T47D (cell line): ENCODE data around the gene GIMAP8.
"Not testable (repeated sequence)": the region's sequence is repeated elsewhere in the genome, so short reads cannot be mapped to it uniquely, and the experiment has no call there.

ENCODE experiments used
- DNase-seq, 2 experiments: peaks; one replicate each; pipeline versions ENCODE4 v3.0.0 to v3.0.0-alpha.2; 2011 to 2012; ENCODE audit warnings: low read depth in 1 of 2, low spot score in 1 of 2
- JUND ChIP-seq: IDR thresholded peaks from 2 replicates; pipeline ENCODE4 v1.6.1; 2012; ENCODE audit warnings: low read depth
- in situ Hi-C: cut with HindIII; loops from 2 replicates; pipeline ENCODE4 v1.10.0; 2016; ENCODE audit warnings: low sequenced_read_pairs, low pct_unique_long_range_greater_than_20kb

Gene GIMAP8

GRCh38 chr7:150465414-150465813 is 15.0 kb downstream of the GIMAP8 start:
- DNase-seq, result no peak

DNA sequence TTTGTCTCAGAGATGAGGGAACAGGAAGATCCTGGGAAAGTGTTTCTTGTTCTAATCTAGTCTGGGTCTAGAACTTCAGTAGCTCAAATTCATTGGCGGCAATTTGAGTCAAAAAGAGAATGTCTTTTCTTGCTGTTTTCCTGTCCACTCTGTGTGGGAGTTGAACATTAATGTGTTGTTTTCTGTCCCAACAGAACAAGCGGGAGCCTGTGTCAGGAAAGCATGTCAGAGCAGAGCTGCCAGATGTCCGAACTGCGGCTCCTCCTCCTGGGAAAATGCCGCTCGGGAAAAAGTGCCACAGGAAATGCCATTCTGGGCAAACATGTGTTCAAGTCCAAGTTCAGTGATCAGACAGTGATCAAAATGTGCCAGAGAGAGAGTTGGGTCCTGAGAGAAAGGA is 16.0 kb downstream of the GIMAP8 start:
- no peak for TF ChIP-seq JUND
- in situ Hi-C loops, result no loop called here
- DNase-seq, result no peak

More at GRCh38 chr7:150465414-150465813, 15.0 kb downstream of the GIMAP8 start:
- TF ChIP-seq JUND, result no peak
- in situ Hi-C loops, result no loop called here

DNA sequence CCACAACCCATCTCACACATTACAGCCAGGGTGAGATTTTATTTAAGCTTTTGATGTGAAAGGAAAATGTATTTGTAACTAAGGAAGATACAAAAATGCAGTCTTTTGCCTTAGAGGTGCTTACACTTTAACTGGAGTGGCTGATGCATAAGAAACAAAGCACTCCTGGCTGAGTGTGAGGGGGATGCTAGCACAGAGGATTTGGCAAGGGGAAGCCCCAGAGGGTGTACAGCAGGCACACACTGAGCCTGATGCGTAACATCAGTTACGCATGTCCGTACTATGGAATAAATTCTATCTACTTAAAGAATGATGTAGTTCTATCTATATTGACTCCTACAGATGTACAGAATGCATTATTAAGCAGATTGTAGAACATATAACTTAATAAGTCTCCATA is 17.8 kb downstream of the GIMAP8 start:
- DNase-seq, result no peak
- in situ Hi-C loops, result no loop called here
- no peak for TF ChIP-seq JUND

DNA sequence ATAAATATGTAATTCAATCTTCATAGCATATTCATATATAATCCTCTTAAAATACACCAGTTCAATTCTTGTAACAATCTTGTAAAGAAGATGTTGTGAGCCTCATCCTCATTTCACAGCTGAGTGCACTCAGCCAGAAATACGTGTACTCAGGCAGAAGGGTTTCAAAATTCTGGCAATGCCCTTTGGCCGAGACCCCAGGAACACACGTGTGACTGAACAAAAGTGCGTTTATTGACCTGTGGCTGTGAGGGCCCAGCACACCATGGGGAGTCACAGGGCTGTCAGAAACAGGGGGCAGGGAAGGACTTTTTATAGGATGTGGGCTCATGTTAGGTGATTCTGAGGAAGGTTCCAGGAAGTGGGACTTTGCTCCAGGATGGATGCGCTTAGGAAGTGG is 21.5 kb downstream of the GIMAP8 start:
- DNase-seq, result no peak
- in situ Hi-C loops, result no loop called here
- no peak for TF ChIP-seq JUND

GRCh38 chr7:150473902-150474301 is 23.5 kb downstream of the GIMAP8 start:
- in situ Hi-C loops, result no loop called here
- DNase-seq, result no peak
- TF ChIP-seq JUND, result no peak

GRCh38 chr7:150476285-150476684 is 25.9 kb downstream of the GIMAP8 start:
- no peak for DNase-seq
- in situ Hi-C loops, result no loop called here
- TF ChIP-seq JUND, result no peak

GRCh38 chr7:150476819-150477631 is 26.6 kb downstream of the GIMAP8 start:
- DNase-seq, result no peak
- in situ Hi-C loops, result no loop called here
- no peak for TF ChIP-seq JUND

- TF ChIP-seq JUND, result no peak
- in situ Hi-C loops, result no loop called here
- DNase-seq, result no peak
These were observed 28.7 kb downstream of the GIMAP8 start for GRCh38 chr7:150479023-150479716.

DNA sequence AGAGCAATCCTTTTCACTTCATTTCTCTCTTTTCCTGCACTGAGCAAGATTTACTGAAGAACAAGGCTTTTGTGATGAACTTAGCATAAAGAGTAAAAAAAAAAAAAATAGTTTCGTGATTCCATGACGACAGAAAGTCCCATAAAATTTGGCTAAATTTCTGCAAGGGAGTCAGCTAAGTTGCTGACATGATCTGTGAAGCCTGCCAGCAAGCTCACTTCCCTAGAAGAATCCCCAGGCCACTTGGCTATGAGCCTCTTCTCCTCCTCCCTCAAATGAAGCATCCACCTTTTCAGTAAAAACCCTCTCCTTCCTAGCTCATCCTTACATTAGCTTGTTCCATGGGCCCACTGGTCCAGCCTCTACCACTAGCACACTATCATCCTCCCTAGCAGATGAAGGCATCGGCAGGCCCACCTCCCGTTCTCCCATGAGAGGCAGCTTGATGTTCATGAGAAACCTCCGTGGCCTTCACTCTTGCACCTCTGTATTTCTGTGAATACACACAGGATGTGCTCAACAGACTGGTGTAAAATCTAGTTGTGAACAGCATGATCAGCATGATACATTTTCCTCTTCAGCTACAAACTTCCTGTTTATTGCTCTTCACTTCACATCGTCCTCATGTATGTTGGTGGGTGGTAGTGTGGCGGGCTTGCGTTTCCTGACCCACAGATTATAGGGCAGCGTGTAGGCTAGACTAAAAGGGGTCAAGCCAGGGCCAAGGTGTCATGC is 30.9 kb downstream of the GIMAP8 start:
- TF ChIP-seq JUND, result no peak
- in situ Hi-C loops, result no loop called here
- no peak for DNase-seq

GRCh38 chr7:150481922-150482321 is 31.5 kb downstream of the GIMAP8 start:
- DNase-seq, result no peak
- in situ Hi-C loops, result no loop called here
- TF ChIP-seq JUND, result no peak

DNA sequence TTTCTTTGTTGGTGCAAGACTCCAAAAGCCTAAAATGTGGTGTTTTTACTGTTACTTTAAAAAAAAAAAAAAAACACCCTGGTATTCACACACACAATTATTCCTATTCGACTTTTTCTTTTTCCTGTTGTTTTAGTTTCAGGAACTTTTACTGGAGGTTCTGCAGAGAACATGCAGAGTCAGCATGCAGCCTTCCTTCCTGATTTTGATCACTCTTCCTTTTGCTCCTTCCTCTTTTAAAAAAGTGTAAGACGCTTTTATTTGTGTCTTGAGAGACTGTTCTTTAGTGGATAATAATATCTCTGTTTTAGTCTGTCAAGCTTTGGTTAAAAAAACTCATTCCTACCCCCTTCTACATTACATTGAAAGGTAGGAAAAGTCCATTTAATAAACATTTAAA is 33.1 kb downstream of the GIMAP8 start:
- DNase-seq, in situ Hi-C loops: not testable (repeated sequence)

GRCh38 chr7:150484071-150484470 is 33.6 kb downstream of the GIMAP8 start:
- in situ Hi-C loops, DNase-seq: not testable (repeated sequence)

DNA sequence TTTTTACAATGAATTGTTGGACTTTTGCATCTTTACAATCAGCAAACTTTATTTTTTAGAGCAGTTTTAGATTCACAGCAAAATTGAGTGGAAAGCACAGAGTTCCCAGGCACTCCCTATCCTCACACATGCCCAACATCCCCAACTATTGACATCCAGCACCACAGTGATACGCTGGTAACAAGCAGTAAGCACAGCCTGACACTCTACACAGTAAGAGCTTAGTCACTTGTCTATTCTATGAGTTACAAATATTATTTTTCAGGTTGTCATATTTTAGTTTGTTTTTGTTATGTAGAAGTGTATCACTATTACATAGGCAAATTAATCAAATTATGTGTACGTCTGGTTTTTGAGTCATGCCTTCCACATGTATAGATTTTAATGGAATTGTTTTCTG is 37.2 kb downstream of the GIMAP8 start:
- in situ Hi-C loops, result no loop called here
- TF ChIP-seq JUND, result no peak

More for the DNA sequence above, 37.2 kb downstream of the GIMAP8 start:
- no peak for DNase-seq
